ENCODE data around the gene NXNL2.
A peak's percentile ranks its signal among the peaks of the same experiment; 100 is the strongest.

NXNL2 gene

DNA sequence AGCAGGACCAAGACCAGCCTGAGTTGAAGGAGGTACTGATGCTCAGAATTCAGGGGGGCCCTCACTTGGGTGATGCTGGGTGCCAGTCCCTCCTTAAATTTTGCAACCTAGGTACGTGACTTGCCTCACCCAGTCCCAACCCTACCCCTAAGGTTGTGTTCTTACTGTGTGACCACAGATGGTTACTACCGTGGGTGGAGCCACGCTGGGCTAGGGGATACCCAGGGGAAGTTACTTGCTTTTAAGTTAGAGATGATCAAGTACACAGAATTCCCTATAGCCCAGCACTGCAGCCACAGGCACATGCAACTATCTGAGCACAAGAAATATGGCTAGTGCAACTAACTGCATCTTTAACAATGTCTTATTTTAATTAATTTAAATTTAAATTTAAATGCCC, 32.9 kb downstream of the NXNL2 start:
- TF ChIP-seq SUZ12 (IDR thresholded peaks at IDR 0.05; ENCODE audit: extremely low read depth, insufficient read depth, insufficient read length), result no peak
- no peak for TF ChIP-seq ZNF274 (IDR thresholded peaks at IDR 0.05; ENCODE audit: low read depth, low read length)
- TF ChIP-seq YY1 (IDR thresholded peaks at IDR 0.05; ENCODE audit: insufficient read depth, insufficient read length), result no peak
- Histone ChIP-seq H3K27me3 (ENCODE audit: insufficient read depth, insufficient read length) (no peaks in the 10 kb centered on the region), H3K4me3 (ENCODE audit: insufficient read length, low read depth) (no peak overlapping the region), H3K9ac (ENCODE audit: insufficient read length, low read depth) (no peak overlapping the region), H3K9me3 (ENCODE audit: insufficient read depth, low read length) (no peaks in the 10 kb centered on the region), H3K36me3 (ENCODE audit: insufficient read depth, insufficient read length, low read length) (no peaks in the 10 kb centered on the region), H3K4me1 (ENCODE audit: insufficient read depth, insufficient read length) (no peaks in the 10 kb centered on the region)
- DNase-seq (ENCODE audit: low read depth, low spot score), result no peak

DNA sequence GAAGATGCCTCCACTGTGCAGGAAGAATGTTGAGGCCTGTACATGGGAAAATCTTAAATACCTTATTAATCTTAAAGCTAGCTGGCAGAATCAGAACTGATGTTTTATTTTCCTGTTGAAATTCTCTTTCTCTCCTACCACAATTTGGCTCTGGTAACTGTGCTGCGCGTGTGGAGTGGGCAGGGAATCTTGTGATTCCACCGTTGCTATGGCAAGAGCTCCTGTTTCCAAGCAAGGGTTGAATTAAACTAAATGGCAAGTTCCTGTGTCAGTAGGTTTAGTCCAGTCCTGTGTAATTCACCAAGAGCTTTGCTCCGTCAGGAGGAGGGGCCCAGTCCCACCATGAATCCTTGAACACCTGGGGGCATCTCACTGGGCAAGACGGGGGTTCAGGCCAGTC, 36.4 kb downstream of the NXNL2 start:
- no peak for DNase-seq (ENCODE audit: low read depth, low spot score)
- Histone ChIP-seq H3K36me3 (ENCODE audit: insufficient read depth, insufficient read length, low read length) (no peaks in the 10 kb centered on the region), H3K4me1 (ENCODE audit: insufficient read depth, insufficient read length) (peaks cover 3% of the 10 kb centered on the region), H3K9ac (ENCODE audit: insufficient read length, low read depth) (no peak overlapping the region), H3K4me3 (ENCODE audit: insufficient read length, low read depth) (no peak overlapping the region), H3K9me3 (ENCODE audit: insufficient read depth, low read length) (no peaks in the 10 kb centered on the region), H3K27me3 (ENCODE audit: insufficient read depth, insufficient read length) (no peaks in the 10 kb centered on the region)
- no peak for TF ChIP-seq ZNF274 (IDR thresholded peaks at IDR 0.05; ENCODE audit: low read depth, low read length)
- TF ChIP-seq SUZ12 (IDR thresholded peaks at IDR 0.05; ENCODE audit: extremely low read depth, insufficient read depth, insufficient read length), result no peak
- TF ChIP-seq YY1 (IDR thresholded peaks at IDR 0.05; ENCODE audit: insufficient read depth, insufficient read length), result no peak

DNA sequence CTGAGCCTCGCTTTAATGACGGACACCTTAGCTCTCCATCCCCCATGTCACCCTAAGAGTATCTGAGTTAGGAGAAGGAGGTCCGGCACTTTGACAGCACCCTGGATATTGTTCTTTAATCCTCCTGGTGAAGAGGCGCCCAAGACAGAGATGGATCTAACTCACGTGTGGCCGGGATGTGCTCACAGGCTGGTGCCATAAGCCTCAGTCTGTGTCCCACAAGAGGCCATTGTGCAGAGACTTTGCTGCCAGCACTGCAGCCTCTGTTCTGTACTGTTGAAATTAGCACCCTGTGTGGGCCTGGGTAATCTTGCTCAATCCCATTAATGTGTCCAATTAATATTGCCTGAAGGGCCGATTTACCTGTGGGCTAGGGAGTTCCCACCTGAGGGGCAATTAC, 37.7 kb downstream of the NXNL2 start:
- no peaks in the 10 kb centered on the region for H3K9me3 ChIP-seq (ENCODE audit: insufficient read depth, low read length)
- no peak for DNase-seq (ENCODE audit: low read depth, low spot score)
- H3K4me3 ChIP-seq (ENCODE audit: insufficient read length, low read depth), result no peak overlapping the region
- H3K27me3 ChIP-seq (ENCODE audit: insufficient read depth, insufficient read length), result peaks cover 4% of the 10 kb centered on the region
- no peak overlapping the region for H3K9ac ChIP-seq (ENCODE audit: insufficient read length, low read depth)
- peaks cover 3% of the 10 kb centered on the region for H3K4me1 ChIP-seq (ENCODE audit: insufficient read depth, insufficient read length)
- TF ChIP-seq SUZ12 (IDR thresholded peaks at IDR 0.05; ENCODE audit: extremely low read depth, insufficient read depth, insufficient read length), result no peak
- TF ChIP-seq ZNF274 (IDR thresholded peaks at IDR 0.05; ENCODE audit: low read depth, low read length), result no peak
- no peak for TF ChIP-seq YY1 (IDR thresholded peaks at IDR 0.05; ENCODE audit: insufficient read depth, insufficient read length)
- H3K36me3 ChIP-seq (ENCODE audit: insufficient read depth, insufficient read length, low read length), result no peaks in the 10 kb centered on the region

DNA sequence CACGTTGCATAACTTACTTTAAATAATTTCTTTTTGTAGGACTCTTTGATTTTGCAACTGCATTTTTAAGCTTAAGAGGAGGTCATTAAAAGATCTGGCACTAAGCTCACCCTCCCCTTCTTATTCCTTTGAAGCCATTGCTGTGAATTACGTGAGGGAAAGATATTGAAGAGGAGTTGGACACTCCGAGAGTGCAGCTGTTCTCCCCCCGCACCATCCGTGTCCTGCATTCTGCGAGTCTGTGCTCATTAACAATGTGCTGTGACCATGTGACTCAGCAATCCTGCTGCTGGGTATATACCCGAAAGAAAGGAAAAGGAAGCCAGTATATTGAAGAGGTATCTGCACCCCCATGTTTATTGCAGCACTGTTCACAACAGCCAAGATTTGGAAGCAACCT, 40.0 kb downstream of the NXNL2 start:
- no peak overlapping the region for H3K4me3 ChIP-seq (ENCODE audit: insufficient read length, low read depth)
- TF ChIP-seq YY1 (IDR thresholded peaks at IDR 0.05; ENCODE audit: insufficient read depth, insufficient read length) (no peak), ZNF274 (IDR thresholded peaks at IDR 0.05; ENCODE audit: low read depth, low read length) (no peak), SUZ12 (IDR thresholded peaks at IDR 0.05; ENCODE audit: extremely low read depth, insufficient read depth, insufficient read length) (no peak)
- H3K27me3 ChIP-seq (ENCODE audit: insufficient read depth, insufficient read length), result peaks cover 9% of the 10 kb centered on the region
- no peak overlapping the region for H3K9ac ChIP-seq (ENCODE audit: insufficient read length, low read depth)
- DNase-seq (ENCODE audit: low read depth, low spot score), result no peak
- no peaks in the 10 kb centered on the region for H3K9me3 ChIP-seq (ENCODE audit: insufficient read depth, low read length)
- no peaks in the 10 kb centered on the region for H3K36me3 ChIP-seq (ENCODE audit: insufficient read depth, insufficient read length, low read length)
- H3K4me1 ChIP-seq (ENCODE audit: insufficient read depth, insufficient read length), result peaks cover 7% of the 10 kb centered on the region

DNA sequence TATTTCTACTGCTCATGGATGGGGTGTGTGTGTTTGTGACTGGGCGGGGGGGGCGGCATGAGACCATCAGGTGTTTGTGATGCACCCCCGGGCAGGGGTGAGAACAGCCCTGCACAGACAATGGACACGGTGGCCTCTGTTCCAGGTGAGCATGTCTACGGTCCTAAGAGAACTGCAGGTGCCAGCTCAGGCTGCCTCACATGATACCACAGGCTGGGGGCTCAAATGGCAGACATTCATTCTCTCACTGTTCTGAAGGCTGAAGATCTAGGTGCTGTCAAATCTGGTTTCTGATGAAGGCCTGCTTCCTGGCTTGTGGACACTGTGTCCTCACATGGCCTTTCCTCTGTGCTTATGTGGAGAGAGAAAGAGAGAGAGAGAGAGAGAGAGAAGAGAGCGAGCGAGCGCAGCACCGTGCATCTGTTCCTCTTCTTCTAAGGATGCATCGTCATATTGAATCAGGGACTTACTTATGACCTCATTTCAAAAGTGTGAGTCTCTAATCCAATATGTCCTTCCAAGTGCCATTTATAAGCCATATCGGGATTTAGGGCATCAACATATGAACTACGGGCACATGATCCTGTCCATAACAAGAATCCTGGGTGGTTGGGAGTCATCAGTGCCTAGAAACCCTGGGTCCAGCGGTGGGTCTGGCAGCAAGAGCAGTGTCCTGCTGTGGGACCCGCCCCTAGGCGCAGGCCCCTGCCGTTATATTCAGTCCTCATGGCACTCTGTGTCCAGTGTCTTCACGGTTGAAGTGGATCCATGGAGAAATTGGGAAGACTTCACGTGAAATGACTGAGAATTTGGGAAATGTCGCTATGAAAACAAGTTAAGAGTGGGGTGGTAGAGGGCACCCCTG, 42.5 kb downstream of the NXNL2 start:
- no peaks in the 10 kb centered on the region for H3K36me3 ChIP-seq (ENCODE audit: insufficient read depth, insufficient read length, low read length)
- H3K4me1 ChIP-seq (ENCODE audit: insufficient read depth, insufficient read length), result peaks cover 7% of the 10 kb centered on the region
- no peak overlapping the region for H3K4me3 ChIP-seq (ENCODE audit: insufficient read length, low read depth)
- H3K9ac ChIP-seq (ENCODE audit: insufficient read length, low read depth), result no peak overlapping the region
- H3K27me3 ChIP-seq (ENCODE audit: insufficient read depth, insufficient read length), result peaks cover 9% of the 10 kb centered on the region
- no peak for TF ChIP-seq SUZ12 (IDR thresholded peaks at IDR 0.05; ENCODE audit: extremely low read depth, insufficient read depth, insufficient read length)
- TF ChIP-seq ZNF274 (IDR thresholded peaks at IDR 0.05; ENCODE audit: low read depth, low read length), result no peak
- no peak for TF ChIP-seq YY1 (IDR thresholded peaks at IDR 0.05; ENCODE audit: insufficient read depth, insufficient read length)
- no peak for DNase-seq (ENCODE audit: low read depth, low spot score)
- H3K9me3 ChIP-seq (ENCODE audit: insufficient read depth, low read length), result no peaks in the 10 kb centered on the region

DNA sequence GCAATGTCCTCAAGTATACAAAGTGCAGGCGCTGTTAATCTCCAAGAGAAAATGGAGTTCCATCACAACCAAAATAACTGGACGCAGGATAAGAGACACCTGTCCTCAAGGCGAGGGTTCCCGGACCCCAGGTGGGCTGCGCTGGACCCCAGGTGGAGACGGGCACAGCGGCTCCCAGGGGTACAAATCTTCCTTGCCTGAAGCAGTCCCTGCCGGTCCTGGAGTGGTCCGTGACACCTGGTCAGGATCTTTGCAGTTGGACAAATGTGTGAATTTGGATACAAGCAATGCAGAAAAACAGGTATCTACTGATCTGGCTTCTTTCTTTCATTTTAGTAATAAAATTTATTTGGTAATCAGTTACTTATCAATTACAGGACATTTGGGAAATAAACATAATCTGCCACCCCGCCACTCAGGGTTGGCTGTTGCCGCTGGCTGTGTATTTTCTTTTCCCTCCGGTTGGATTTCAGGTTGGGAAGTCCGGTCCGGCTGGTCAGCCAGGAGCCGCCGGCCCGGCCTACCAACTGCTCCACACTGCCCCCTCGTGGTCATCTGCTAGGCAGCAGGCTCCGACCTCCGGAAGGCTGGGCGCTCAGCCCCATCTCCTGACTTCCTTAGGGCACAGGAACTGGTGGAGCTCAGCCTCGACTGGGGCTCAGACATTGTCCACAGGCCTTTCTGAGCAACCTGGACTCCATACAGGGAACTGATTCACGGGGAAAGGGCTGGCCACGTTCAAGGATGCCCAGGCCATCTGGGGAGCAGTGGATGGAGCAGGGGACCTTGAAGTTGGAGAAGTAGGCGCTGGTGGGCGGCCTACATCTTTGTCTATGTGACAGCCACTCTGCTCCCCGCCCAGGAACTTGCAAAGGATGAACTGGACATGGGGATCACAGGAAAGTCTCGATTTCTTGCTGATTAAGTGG, 43.4 kb downstream of the NXNL2 start:
- H3K9ac ChIP-seq (ENCODE audit: insufficient read length, low read depth), result no peak overlapping the region
- no peaks in the 10 kb centered on the region for H3K9me3 ChIP-seq (ENCODE audit: insufficient read depth, low read length)
- H3K4me1 ChIP-seq (ENCODE audit: insufficient read depth, insufficient read length), result peaks cover 7% of the 10 kb centered on the region
- TF ChIP-seq SUZ12 (IDR thresholded peaks at IDR 0.05; ENCODE audit: extremely low read depth, insufficient read depth, insufficient read length) (no peak), YY1 (IDR thresholded peaks at IDR 0.05; ENCODE audit: insufficient read depth, insufficient read length) (no peak), ZNF274 (IDR thresholded peaks at IDR 0.05; ENCODE audit: low read depth, low read length) (no peak)
- peaks cover 9% of the 10 kb centered on the region for H3K27me3 ChIP-seq (ENCODE audit: insufficient read depth, insufficient read length)
- no peak overlapping the region for H3K4me3 ChIP-seq (ENCODE audit: insufficient read length, low read depth)
- peak; percentile 77 for DNase-seq (ENCODE audit: low read depth, low spot score)
- no peaks in the 10 kb centered on the region for H3K36me3 ChIP-seq (ENCODE audit: insufficient read depth, insufficient read length, low read length)
